ENCODE measurements around the gene FBXO5. TPM values are rescaled to one million over a fixed set of nuclear protein-coding genes. Genes with fewer than 3 reads are reported as not detected.

The FBXO5 gene
- total and polyA plus RNA-seq, 9 of the 15 experiments (the other 6 are each of a cell fraction or from before 2014, with no cell fraction given) = 17.8 to 89.3 (median 62.9) TPM

DNA sequence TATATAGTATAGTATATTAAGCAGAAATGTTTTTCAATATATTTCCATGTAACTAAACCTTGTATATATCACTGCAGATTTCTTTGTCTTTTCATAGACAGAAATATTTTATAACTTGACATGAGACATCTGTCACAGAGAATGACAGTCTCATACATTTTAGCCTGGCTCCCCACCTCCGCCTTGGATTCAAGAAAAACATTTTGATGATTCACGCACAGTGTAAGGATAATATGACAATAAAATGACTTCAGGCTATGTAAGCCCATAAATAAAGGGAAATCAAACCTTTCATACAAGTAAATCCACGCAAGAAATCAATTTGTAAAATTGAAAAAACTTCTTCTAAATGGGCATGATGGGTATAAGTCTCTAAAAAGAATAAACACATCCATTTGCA, 36.4 kb downstream of the FBXO5 start:
- H3K9ac ChIP-seq (ENCODE audit: insufficient read depth in 1 of 2, low read depth in 2 of 2, low read length in 2 of 2) = no peak overlapping the region
- no peak overlapping the region for H3K4me2 ChIP-seq (ENCODE audit: insufficient read depth, low read length)
- no peaks in the 10 kb centered on the region for H3K9me1 ChIP-seq (ENCODE audit: control insufficient read depth, insufficient read depth, low read length)
- BruUV-seq (replicated peaks) = no TSS peak
- FAIRE-seq (no peak), DNase-seq (ENCODE audit: extremely low read depth in 1 of 4, low spot score in 3 of 4) (no peak), ATAC-seq (no peak)
- no peak overlapping the region for H3K4me3 ChIP-seq
- in situ Hi-C loops (cut with MboI) = no loop called here
- intact Hi-C loops (cut with micrococcal nuclease) = loop anchor here (5.0 to 10.0 kb wide), 3 partner anchors 459 to 1179 kb away; no protein-coding TSS in a partner anchor
- H3K4me1 ChIP-seq (replicated peaks in 1 of 2; ENCODE audit: control insufficient read depth in 2 of 2, insufficient read depth in 2 of 2, low read length in 2 of 2) = no peaks in the 10 kb centered on the region
- H2AFZ ChIP-seq (ENCODE audit: low read depth, low read length) = no peak overlapping the region
- WGBS (ENCODE audit: insufficient coverage, low coverage, missing lambda C conversion rate) = 2% methylated on average over 3 of the region's 3 CpGs
- ChIA-PET CTCF (ENCODE audit: low intra/inter-chr PET ratio) (interaction anchor here (0.6 to 2.7 kb wide), 3 partner anchors 83 to 394 kb away, joined by 3 to 27 read pairs (median 4); no protein-coding TSS in a partner anchor), POLR2A (no interaction called here)
- no peaks in the 10 kb centered on the region for H4K20me1 ChIP-seq (replicated peaks; ENCODE audit: control insufficient read depth, insufficient read depth, low read length)
- H3K27me3 ChIP-seq (ENCODE audit: control insufficient read depth in 2 of 2, insufficient read depth in 2 of 2, low read length in 2 of 2) = no peaks in the 10 kb centered on the region
- no peaks in the 10 kb centered on the region for H3K79me2 ChIP-seq (ENCODE audit: control insufficient read depth, insufficient read depth, low read length)
- H3K27ac ChIP-seq (ENCODE audit: extremely low read depth, low read depth, low read length) = no peak overlapping the region
- no peaks in the 10 kb centered on the region for H3K36me3 ChIP-seq (ENCODE audit: control insufficient read depth, insufficient read depth, low read length)
- no peaks in the 10 kb centered on the region for H3K9me3 ChIP-seq (replicated peaks; ENCODE audit: control insufficient read depth, insufficient read depth, low read depth, low read length)
- TF ChIP-seq CREB1 (IDR thresholded peaks at IDR 0.05) (no peak), CREB1 (CRISPR knock-in tag; IDR thresholded peaks at IDR 0.05) (no peak), SMARCC2 (IDR thresholded peaks at IDR 0.05; ENCODE audit: low read depth) (no peak), ZNF165 (CRISPR knock-in tag; IDR thresholded peaks at IDR 0.05; ENCODE audit: borderline replicate concordance) (no peak), HSF4 (CRISPR knock-in tag; IDR thresholded peaks at IDR 0.05; ENCODE audit: borderline replicate concordance) (no peak), ZNF76 (CRISPR knock-in tag; IDR thresholded peaks at IDR 0.05; ENCODE audit: borderline replicate concordance) (no peak), MCM5 (IDR thresholded peaks at IDR 0.05; ENCODE audit: low read depth) (no peak), SMAD3 (CRISPR knock-in tag; conservative IDR thresholded peaks at IDR 0.05) (no peak), CBX8 (IDR thresholded peaks at IDR 0.05; ENCODE audit: borderline replicate concordance, extremely low read depth, low read depth, low read length, poor library complexity, severe bottlenecking) (no peak), POLR2H (tag; IDR thresholded peaks at IDR 0.05; ENCODE audit: low read depth) (no peak)
- TF ChIP-seq, protein P1, sequence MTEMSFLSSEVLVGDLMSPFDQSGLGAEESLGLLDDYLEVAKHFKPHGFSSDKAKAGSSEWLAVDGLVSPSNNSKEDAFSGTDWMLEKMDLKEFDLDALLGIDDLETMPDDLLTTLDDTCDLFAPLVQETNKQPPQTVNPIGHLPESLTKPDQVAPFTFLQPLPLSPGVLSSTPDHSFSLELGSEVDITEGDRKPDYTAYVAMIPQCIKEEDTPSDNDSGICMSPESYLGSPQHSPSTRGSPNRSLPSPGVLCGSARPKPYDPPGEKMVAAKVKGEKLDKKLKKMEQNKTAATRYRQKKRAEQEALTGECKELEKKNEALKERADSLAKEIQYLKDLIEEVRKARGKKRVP (CRISPR knock-in tag; IDR thresholded peaks at IDR 0.05) = no peak
- TF ChIP-seq, protein P2, sequence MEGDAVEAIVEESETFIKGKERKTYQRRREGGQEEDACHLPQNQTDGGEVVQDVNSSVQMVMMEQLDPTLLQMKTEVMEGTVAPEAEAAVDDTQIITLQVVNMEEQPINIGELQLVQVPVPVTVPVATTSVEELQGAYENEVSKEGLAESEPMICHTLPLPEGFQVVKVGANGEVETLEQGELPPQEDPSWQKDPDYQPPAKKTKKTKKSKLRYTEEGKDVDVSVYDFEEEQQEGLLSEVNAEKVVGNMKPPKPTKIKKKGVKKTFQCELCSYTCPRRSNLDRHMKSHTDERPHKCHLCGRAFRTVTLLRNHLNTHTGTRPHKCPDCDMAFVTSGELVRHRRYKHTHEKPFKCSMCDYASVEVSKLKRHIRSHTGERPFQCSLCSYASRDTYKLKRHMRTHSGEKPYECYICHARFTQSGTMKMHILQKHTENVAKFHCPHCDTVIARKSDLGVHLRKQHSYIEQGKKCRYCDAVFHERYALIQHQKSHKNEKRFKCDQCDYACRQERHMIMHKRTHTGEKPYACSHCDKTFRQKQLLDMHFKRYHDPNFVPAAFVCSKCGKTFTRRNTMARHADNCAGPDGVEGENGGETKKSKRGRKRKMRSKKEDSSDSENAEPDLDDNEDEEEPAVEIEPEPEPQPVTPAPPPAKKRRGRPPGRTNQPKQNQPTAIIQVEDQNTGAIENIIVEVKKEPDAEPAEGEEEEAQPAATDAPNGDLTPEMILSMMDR (IDR thresholded peaks at IDR 0.05 in 2 of 3, conservative IDR thresholded peaks at IDR 0.05 in 1 of 3; ENCODE audit: insufficient read depth in 2 of 3, low read depth in 1 of 3, low read length in 3 of 3) = no peak
- TF ChIP-seq, protein P3, sequence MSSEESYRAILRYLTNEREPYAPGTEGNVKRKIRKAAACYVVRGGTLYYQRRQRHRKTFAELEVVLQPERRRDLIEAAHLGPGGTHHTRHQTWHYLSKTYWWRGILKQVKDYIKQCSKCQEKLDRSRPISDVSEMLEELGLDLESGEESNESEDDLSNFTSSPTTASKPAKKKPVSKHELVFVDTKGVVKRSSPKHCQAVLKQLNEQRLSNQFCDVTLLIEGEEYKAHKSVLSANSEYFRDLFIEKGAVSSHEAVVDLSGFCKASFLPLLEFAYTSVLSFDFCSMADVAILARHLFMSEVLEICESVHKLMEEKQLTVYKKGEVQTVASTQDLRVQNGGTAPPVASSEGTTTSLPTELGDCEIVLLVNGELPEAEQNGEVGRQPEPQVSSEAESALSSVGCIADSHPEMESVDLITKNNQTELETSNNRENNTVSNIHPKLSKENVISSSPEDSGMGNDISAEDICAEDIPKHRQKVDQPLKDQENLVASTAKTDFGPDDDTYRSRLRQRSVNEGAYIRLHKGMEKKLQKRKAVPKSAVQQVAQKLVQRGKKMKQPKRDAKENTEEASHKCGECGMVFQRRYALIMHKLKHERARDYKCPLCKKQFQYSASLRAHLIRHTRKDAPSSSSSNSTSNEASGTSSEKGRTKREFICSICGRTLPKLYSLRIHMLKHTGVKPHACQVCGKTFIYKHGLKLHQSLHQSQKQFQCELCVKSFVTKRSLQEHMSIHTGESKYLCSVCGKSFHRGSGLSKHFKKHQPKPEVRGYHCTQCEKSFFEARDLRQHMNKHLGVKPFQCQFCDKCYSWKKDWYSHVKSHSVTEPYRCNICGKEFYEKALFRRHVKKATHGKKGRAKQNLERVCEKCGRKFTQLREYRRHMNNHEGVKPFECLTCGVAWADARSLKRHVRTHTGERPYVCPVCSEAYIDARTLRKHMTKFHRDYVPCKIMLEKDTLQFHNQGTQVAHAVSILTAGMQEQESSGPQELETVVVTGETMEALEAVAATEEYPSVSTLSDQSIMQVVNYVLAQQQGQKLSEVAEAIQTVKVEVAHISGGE (CRISPR knock-in tag; IDR thresholded peaks at IDR 0.05) = no peak
- TF ChIP-seq, protein P4, sequence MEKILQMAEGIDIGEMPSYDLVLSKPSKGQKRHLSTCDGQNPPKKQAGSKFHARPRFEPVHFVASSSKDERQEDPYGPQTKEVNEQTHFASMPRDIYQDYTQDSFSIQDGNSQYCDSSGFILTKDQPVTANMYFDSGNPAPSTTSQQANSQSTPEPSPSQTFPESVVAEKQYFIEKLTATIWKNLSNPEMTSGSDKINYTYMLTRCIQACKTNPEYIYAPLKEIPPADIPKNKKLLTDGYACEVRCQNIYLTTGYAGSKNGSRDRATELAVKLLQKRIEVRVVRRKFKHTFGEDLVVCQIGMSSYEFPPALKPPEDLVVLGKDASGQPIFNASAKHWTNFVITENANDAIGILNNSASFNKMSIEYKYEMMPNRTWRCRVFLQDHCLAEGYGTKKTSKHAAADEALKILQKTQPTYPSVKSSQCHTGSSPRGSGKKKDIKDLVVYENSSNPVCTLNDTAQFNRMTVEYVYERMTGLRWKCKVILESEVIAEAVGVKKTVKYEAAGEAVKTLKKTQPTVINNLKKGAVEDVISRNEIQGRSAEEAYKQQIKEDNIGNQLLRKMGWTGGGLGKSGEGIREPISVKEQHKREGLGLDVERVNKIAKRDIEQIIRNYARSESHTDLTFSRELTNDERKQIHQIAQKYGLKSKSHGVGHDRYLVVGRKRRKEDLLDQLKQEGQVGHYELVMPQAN (IDR thresholded peaks at IDR 0.05; ENCODE audit: borderline replicate concordance) = no peak
